SU-DHL-6 (cell line): ENCODE measurements around the gene ACSL3.
"Not testable (repeated sequence)": the region's sequence is repeated elsewhere in the genome, so short reads cannot be mapped to it uniquely, and the experiment has no call there.

ENCODE experiments used
- H2AFZ ChIP-seq: fragments of 200-600 bp; sonication (generic); 2 replicates; pipeline ENCODE4 v1.6.1; 2014; ENCODE audit warnings: low read depth, mild to moderate bottlenecking, moderate library complexity, mixed read lengths, antibody characterized with exemption, low read length; ENCODE audit not compliant: severe bottlenecking
- H3F3A ChIP-seq: fragments of 200-600 bp; shearing (Covaris generic); 2 replicates; pipeline ENCODE4 v1.6.0; 2016; ENCODE audit warnings: antibody characterized with exemption, mild to moderate bottlenecking; ENCODE audit not compliant: insufficient read depth
- H3K27ac ChIP-seq: fragments of 200-600 bp; sonication (generic); 2 replicates; pipeline ENCODE4 v1.5.1; 2016; ENCODE audit warnings: low read depth, mild to moderate bottlenecking, low read length, moderate library complexity, mixed read lengths
- H3K27me3 ChIP-seq: fragments of 200-600 bp; sonication (generic), shearing (Covaris generic); 2 replicates; pipeline ENCODE4 v1.6.0; 2014; ENCODE audit warnings: mild to moderate bottlenecking, low read length
- H3K36me3 ChIP-seq: fragments of 200-600 bp; sonication (generic); 2 replicates; pipeline ENCODE4 v1.6.1; 2014; ENCODE audit warnings: mild to moderate bottlenecking, low read length, mixed read lengths
- H3K4me2 ChIP-seq: fragments of 300-600, 200-600 bp; shearing (Covaris generic), sonication (generic); 2 replicates; pipeline ENCODE4 v1.6.0; 2014; ENCODE audit warnings: low read length, low read depth, mild to moderate bottlenecking; ENCODE audit not compliant: poor library complexity, severe bottlenecking
- H3K4me3 ChIP-seq: fragments of 200-600 bp; sonication (generic); 2 replicates; pipeline ENCODE4 v1.5.1; 2014; ENCODE audit warnings: antibody characterized with exemption, low read length, mild to moderate bottlenecking, mixed read lengths; ENCODE audit not compliant: insufficient read depth, poor library complexity, severe bottlenecking
- H3K79me2 ChIP-seq: fragments of 200-600 bp; sonication (generic); 2 replicates; pipeline ENCODE4 v1.6.1; 2014; ENCODE audit warnings: mild to moderate bottlenecking, low read length, moderate library complexity; ENCODE audit not compliant: insufficient read depth
- H3K9ac ChIP-seq: fragments of 200-600 bp; sonication (generic); 2 replicates; pipeline ENCODE4 v1.7.0; 2014; ENCODE audit warnings: mild to moderate bottlenecking, low read length
- H3K9me2 ChIP-seq: fragments of 200-600 bp; sonication (generic); replicated peaks from 2 replicates; pipeline ENCODE4 v1.6.1; 2014; ENCODE audit warnings: low read length; ENCODE audit not compliant: insufficient read depth
- H3K9me3 ChIP-seq: fragments of 200-600 bp; sonication (generic); 2 replicates; pipeline ENCODE4 v1.6.1; 2014; ENCODE audit warnings: low read length, mixed read lengths; ENCODE audit not compliant: insufficient read depth
- H4K20me1 ChIP-seq: fragments of 200-600 bp; sonication (generic); 2 replicates; pipeline ENCODE4 v1.6.1; 2014; ENCODE audit warnings: low read depth, mild to moderate bottlenecking, antibody characterized with exemption, low read length, moderate library complexity, mixed read lengths
- CTCF ChIP-seq: fragments of 200-600 bp; sonication (generic); IDR thresholded peaks from one replicate; pipeline ENCODE4 v1.5.1; 2017; ENCODE audit warnings: antibody characterized with exemption, mild to moderate bottlenecking, low read length, moderate library complexity; ENCODE audit not compliant: insufficient read depth, poor library complexity, severe bottlenecking
- EZH2phosphoT487 ChIP-seq: fragments of 200-600 bp; sonication (generic), shearing (Covaris generic); conservative IDR thresholded peaks from 2 replicates; pipeline ENCODE4 v1.6.1; 2018; ENCODE audit warnings: mild to moderate bottlenecking, antibody characterized with exemption, low read length, moderate library complexity, mixed read lengths

Gene ACSL3

GRCh38 chr2:222912776-222913175 lies 51.9 kb downstream of the ACSL3 start:
- peaks cover 43% of the 10 kb centered on the region for H3F3A ChIP-seq
- H3K36me3 ChIP-seq: peaks cover 7% of the 10 kb centered on the region; the same call in 1 of the 2 replicates
- peak overlapping the region; percentile 100 for H3K27ac ChIP-seq
- peaks cover 37% of the 10 kb centered on the region; the same call in 1 of the 2 replicates for H3K79me2 ChIP-seq
- H3K9me2 ChIP-seq: no peaks in the 10 kb centered on the region
- H3K9me3 ChIP-seq: no peaks in the 10 kb centered on the region
- peak overlapping the region; percentile 92 for H3K4me2 ChIP-seq
- H3K4me3 ChIP-seq: peak overlapping the region; percentile 50
- H3K27me3 ChIP-seq: no peaks in the 10 kb centered on the region
- H2AFZ ChIP-seq: no peak overlapping the region
- TF ChIP-seq CTCF (no peak), EZH2phosphoT487 (no peak)
- no peaks in the 10 kb centered on the region for H4K20me1 ChIP-seq
- H3K9ac ChIP-seq: peak overlapping the region; percentile 79

GRCh38 chr2:222915092-222915957 lies 54.5 kb downstream of the ACSL3 start:
- H3K4me2 ChIP-seq: peak overlapping the region; percentile 92
- peaks cover 14% of the 10 kb centered on the region; the same call in 1 of the 2 replicates for H3K36me3 ChIP-seq
- peaks cover 37% of the 10 kb centered on the region; the same call in 1 of the 2 replicates for H3K79me2 ChIP-seq
- no peak for TF ChIP-seq EZH2phosphoT487
- TF ChIP-seq CTCF: peak; percentile 63
- no peak overlapping the region for H2AFZ ChIP-seq
- peaks cover 43% of the 10 kb centered on the region for H3F3A ChIP-seq
- H4K20me1 ChIP-seq: no peaks in the 10 kb centered on the region
- H3K27me3 ChIP-seq: no peaks in the 10 kb centered on the region
- peak overlapping the region; percentile 100 for H3K27ac ChIP-seq
- H3K9me3 ChIP-seq: no peaks in the 10 kb centered on the region
- no peaks in the 10 kb centered on the region for H3K9me2 ChIP-seq
- H3K4me3 ChIP-seq: no peak overlapping the region
- no peak overlapping the region for H3K9ac ChIP-seq

- H3K9me2 ChIP-seq: no peaks in the 10 kb centered on the region
- no peak for TF ChIP-seq CTCF
- TF ChIP-seq EZH2phosphoT487: no peak
- no peaks in the 10 kb centered on the region for H3K27me3 ChIP-seq
- no peak overlapping the region for H2AFZ ChIP-seq
- H3K9ac ChIP-seq: no peak overlapping the region
- H3K4me3 ChIP-seq: no peak overlapping the region
- H3F3A ChIP-seq: peaks cover 41% of the 10 kb centered on the region
- no peaks in the 10 kb centered on the region for H3K9me3 ChIP-seq
- H4K20me1 ChIP-seq: no peaks in the 10 kb centered on the region
- no peak overlapping the region for H3K4me2 ChIP-seq
- H3K79me2 ChIP-seq: peaks cover 37% of the 10 kb centered on the region; the same call in 1 of the 2 replicates
- H3K36me3 ChIP-seq: peaks cover 24% of the 10 kb centered on the region; the same call in 1 of the 2 replicates
- no peak overlapping the region for H3K27ac ChIP-seq
Measured at GRCh38 chr2:222916229-222917197, 55.7 kb downstream of the ACSL3 start.

GRCh38 chr2:222917212-222917611 lies 56.4 kb downstream of the ACSL3 start:
- not testable (repeated sequence) for H2AFZ ChIP-seq, H3K9me3 ChIP-seq, H3K9ac ChIP-seq, H4K20me1 ChIP-seq, H3K9me2 ChIP-seq, H3K4me3 ChIP-seq, H3K27ac ChIP-seq, H3K27me3 ChIP-seq, H3K4me2 ChIP-seq
- Histone ChIP-seq H3K36me3 (peaks cover 24% of the 10 kb centered on the region; the same call in 1 of the 2 replicates), H3K79me2 (peaks cover 37% of the 10 kb centered on the region; the same call in 1 of the 2 replicates), H3F3A (peaks cover 34% of the 10 kb centered on the region)
